ENCODE data around the gene TRPM5.

Gene TRPM5

GRCh38 chr11:2484576-2485125 lies 40.3 kb upstream of the TRPM5 start:
- Histone ChIP-seq H3K9me2 (replicated peaks; ENCODE audit: insufficient read depth, low read length) (no peaks in the 10 kb centered on the region), H3K27ac (ENCODE audit: low read length) (no peak overlapping the region), H3K9ac (ENCODE audit: low read length) (no peak overlapping the region), H3K36me3 (replicated peaks; ENCODE audit: insufficient read depth, low read length) (0 out of 2 replicates have a peak, but pooled peaks cover 2% of the 10 kb centered on the region), H3K27me3 (replicated peaks; ENCODE audit: insufficient read depth, low read length) (no peaks in the 10 kb centered on the region), H3K4me1 (ENCODE audit: low read length) (peaks cover 7% of the 10 kb centered on the region), H3F3A (ENCODE audit: insufficient read depth, low read length) (peaks cover 8% of the 10 kb centered on the region; the same call in 1 of the 2 replicates), H4K20me1 (ENCODE audit: insufficient read depth, low read length) (no peaks in the 10 kb centered on the region), H3K9me3 (replicated peaks; ENCODE audit: insufficient read depth, low read length) (no peaks in the 10 kb centered on the region), H3K79me2 (ENCODE audit: low read length) (peaks cover 31% of the 10 kb centered on the region), H3K4me2 (ENCODE audit: low read depth, low read length) (no peak overlapping the region), H3K4me3 (ENCODE audit: low read length) (no peak overlapping the region), H2AFZ (ENCODE audit: low read length) (no peak overlapping the region)
- DNase-seq = no peak
- TF ChIP-seq, protein P1, sequence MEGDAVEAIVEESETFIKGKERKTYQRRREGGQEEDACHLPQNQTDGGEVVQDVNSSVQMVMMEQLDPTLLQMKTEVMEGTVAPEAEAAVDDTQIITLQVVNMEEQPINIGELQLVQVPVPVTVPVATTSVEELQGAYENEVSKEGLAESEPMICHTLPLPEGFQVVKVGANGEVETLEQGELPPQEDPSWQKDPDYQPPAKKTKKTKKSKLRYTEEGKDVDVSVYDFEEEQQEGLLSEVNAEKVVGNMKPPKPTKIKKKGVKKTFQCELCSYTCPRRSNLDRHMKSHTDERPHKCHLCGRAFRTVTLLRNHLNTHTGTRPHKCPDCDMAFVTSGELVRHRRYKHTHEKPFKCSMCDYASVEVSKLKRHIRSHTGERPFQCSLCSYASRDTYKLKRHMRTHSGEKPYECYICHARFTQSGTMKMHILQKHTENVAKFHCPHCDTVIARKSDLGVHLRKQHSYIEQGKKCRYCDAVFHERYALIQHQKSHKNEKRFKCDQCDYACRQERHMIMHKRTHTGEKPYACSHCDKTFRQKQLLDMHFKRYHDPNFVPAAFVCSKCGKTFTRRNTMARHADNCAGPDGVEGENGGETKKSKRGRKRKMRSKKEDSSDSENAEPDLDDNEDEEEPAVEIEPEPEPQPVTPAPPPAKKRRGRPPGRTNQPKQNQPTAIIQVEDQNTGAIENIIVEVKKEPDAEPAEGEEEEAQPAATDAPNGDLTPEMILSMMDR (IDR thresholded peaks at IDR 0.05; ENCODE audit: low read length) = no peak
- TF ChIP-seq EZH2 (optimal IDR thresholded peaks at IDR 0.05; ENCODE audit: low read depth, low read length) (no peak), EZH2phosphoT487 (IDR thresholded peaks at IDR 0.05; ENCODE audit: low read length) (no peak)

DNA sequence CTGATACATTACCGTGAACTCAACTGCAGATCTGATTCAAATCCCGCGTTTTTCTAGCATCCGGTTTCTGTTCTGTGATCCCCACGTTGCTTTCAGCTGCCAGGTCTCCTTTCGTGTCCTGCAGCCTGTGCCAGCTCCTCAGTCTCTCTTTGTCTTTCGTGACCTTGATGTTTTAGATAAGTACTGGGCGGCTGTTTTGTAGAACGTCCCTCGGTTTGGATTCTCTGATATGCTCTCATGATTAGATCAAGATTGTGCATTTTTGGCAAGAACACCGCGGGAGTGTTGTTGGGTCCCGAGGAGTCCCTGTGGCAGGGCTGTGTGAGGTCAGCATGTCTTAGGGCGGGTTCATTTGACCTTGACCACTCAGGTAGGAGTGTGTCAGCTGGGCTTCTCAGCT lies 39.1 kb upstream of the TRPM5 start:
- H2AFZ ChIP-seq (ENCODE audit: low read length) = peak overlapping the region; percentile 5; the same call in 1 of the 2 replicates
- H3K36me3 ChIP-seq (replicated peaks; ENCODE audit: insufficient read depth, low read length) = 0 out of 2 replicates have a peak, but pooled peaks cover 2% of the 10 kb centered on the region
- TF ChIP-seq EZH2 (optimal IDR thresholded peaks at IDR 0.05; ENCODE audit: low read depth, low read length) = no peak
- TF ChIP-seq, protein P1 (IDR thresholded peaks at IDR 0.05; ENCODE audit: low read length) = no peak
- TF ChIP-seq EZH2phosphoT487 (IDR thresholded peaks at IDR 0.05; ENCODE audit: low read length) = no peak
- H3K27me3 ChIP-seq (replicated peaks; ENCODE audit: insufficient read depth, low read length) = no peaks in the 10 kb centered on the region
- peaks cover 31% of the 10 kb centered on the region for H3K79me2 ChIP-seq (ENCODE audit: low read length)
- peak overlapping the region; percentile 58; the same call in 1 of the 2 replicates for H3K4me2 ChIP-seq (ENCODE audit: low read depth, low read length)
- H3K4me1 ChIP-seq (ENCODE audit: low read length) = peaks cover 7% of the 10 kb centered on the region
- H3K9me3 ChIP-seq (replicated peaks; ENCODE audit: insufficient read depth, low read length) = no peaks in the 10 kb centered on the region
- H4K20me1 ChIP-seq (ENCODE audit: insufficient read depth, low read length) = no peaks in the 10 kb centered on the region
- peak overlapping the region; percentile 71 for H3K27ac ChIP-seq (ENCODE audit: low read length)
- DNase-seq = peak; percentile 33
- H3K4me3 ChIP-seq (ENCODE audit: low read length) = peak overlapping the region; percentile 42; the same call in 1 of the 2 replicates
- peaks cover 8% of the 10 kb centered on the region; the same call in 1 of the 2 replicates for H3F3A ChIP-seq (ENCODE audit: insufficient read depth, low read length)
- H3K9me2 ChIP-seq (replicated peaks; ENCODE audit: insufficient read depth, low read length) = no peaks in the 10 kb centered on the region
- peak overlapping the region; percentile 54 for H3K9ac ChIP-seq (ENCODE audit: low read length)

DNA sequence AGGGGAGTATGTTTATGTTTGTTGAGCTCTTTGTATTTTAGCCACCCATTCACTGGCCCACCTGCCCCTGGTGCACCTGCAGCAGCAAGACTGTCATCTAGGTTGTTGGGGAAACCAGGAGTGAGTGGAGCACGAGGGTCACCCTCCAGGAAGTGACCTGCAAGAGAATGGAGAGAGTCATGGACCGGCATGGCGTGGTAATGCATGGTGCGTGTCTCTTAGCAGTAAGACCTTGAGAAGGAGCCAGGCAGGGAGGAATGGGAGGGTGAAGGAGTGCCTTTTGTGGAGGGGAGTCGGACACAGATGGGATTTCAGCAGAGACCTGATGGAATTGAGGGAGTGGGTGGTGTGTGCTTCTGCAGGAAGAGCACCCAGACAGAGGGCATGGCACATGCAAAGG lies 38.4 kb upstream of the TRPM5 start:
- Histone ChIP-seq H3K9me3 (replicated peaks; ENCODE audit: insufficient read depth, low read length) (no peaks in the 10 kb centered on the region), H3K9ac (ENCODE audit: low read length) (peak overlapping the region; percentile 54; the same call in 1 of the 2 replicates), H3K27me3 (replicated peaks; ENCODE audit: insufficient read depth, low read length) (no peaks in the 10 kb centered on the region), H3K4me2 (ENCODE audit: low read depth, low read length) (peak overlapping the region; percentile 58), H3K36me3 (replicated peaks; ENCODE audit: insufficient read depth, low read length) (0 out of 2 replicates have a peak, but pooled peaks cover 2% of the 10 kb centered on the region), H3K27ac (ENCODE audit: low read length) (peak overlapping the region; percentile 71), H4K20me1 (ENCODE audit: insufficient read depth, low read length) (no peaks in the 10 kb centered on the region), H3K79me2 (ENCODE audit: low read length) (peaks cover 28% of the 10 kb centered on the region), H3K9me2 (replicated peaks; ENCODE audit: insufficient read depth, low read length) (no peaks in the 10 kb centered on the region), H2AFZ (ENCODE audit: low read length) (no peak overlapping the region), H3K4me1 (ENCODE audit: low read length) (peaks cover 7% of the 10 kb centered on the region), H3F3A (ENCODE audit: insufficient read depth, low read length) (peaks cover 8% of the 10 kb centered on the region; the same call in 1 of the 2 replicates), H3K4me3 (ENCODE audit: low read length) (peak overlapping the region; percentile 42)
- TF ChIP-seq, protein P1 (IDR thresholded peaks at IDR 0.05; ENCODE audit: low read length) = no peak
- no peak for TF ChIP-seq EZH2phosphoT487 (IDR thresholded peaks at IDR 0.05; ENCODE audit: low read length)
- no peak for TF ChIP-seq EZH2 (optimal IDR thresholded peaks at IDR 0.05; ENCODE audit: low read depth, low read length)
- DNase-seq = no peak

All from MM.1S (cell line).